HEK293 (cell line): ENCODE data around the gene HS3ST6.

Experiments
- KLF10 ChIP-seq: fragments of 450-650 bp; IDR thresholded peaks from 2 replicates; pipeline ENCODE4 v1.5.1; 2018; ENCODE audit warnings: missing biosample characterization, mild to moderate bottlenecking, missing genetic modification characterization
- SALL2 ChIP-seq: fragments of 450-650 bp; formaldehyde crosslinking; IDR thresholded peaks from 2 replicates; pipeline ENCODE4 v1.5.0; 2017; ENCODE audit warnings: missing biosample characterization, mild to moderate bottlenecking, missing genetic modification characterization, borderline replicate concordance
- SCRT1 ChIP-seq: fragments of 450-650 bp; formaldehyde crosslinking; IDR thresholded peaks from 2 replicates; pipeline ENCODE4 v1.5.1; 2016; ENCODE audit warnings: missing biosample characterization, missing genetic modification characterization, borderline replicate concordance
- SP3 ChIP-seq: fragments of 450-650 bp; formaldehyde crosslinking; IDR thresholded peaks from 2 replicates; pipeline ENCODE4 v1.5.1; 2016; ENCODE audit warnings: missing biosample characterization, missing genetic modification characterization
- YY1 ChIP-seq: fragments of 450-650 bp; formaldehyde crosslinking; IDR thresholded peaks from 2 replicates; pipeline ENCODE4 v1.5.1; 2018; ENCODE audit warnings: missing biosample characterization, missing genetic modification characterization
- ZFHX2 ChIP-seq: fragments of 450-650 bp; formaldehyde crosslinking; conservative IDR thresholded peaks from 2 replicates; pipeline ENCODE4 v1.5.1; 2016; ENCODE audit warnings: missing biosample characterization, missing genetic modification characterization
- ZFP41 ChIP-seq: fragments of 450-650 bp; formaldehyde crosslinking; IDR thresholded peaks from 2 replicates; pipeline ENCODE4 v1.5.1; 2016; ENCODE audit warnings: missing biosample characterization, missing genetic modification characterization, borderline replicate concordance
- ZNF10 ChIP-seq: fragments of 450-650 bp; formaldehyde crosslinking; IDR thresholded peaks from 2 replicates; pipeline ENCODE4 v1.5.1; 2017; ENCODE audit warnings: missing biosample characterization, missing genetic modification characterization
- ZNF121 ChIP-seq: fragments of 450-650 bp; formaldehyde crosslinking; IDR thresholded peaks from 2 replicates; pipeline ENCODE4 v1.5.1; 2016; ENCODE audit warnings: missing biosample characterization, missing genetic modification characterization
- ZNF132 ChIP-seq: fragments of 450-650 bp; formaldehyde crosslinking; IDR thresholded peaks from 2 replicates; pipeline ENCODE4 v1.5.1; 2017; ENCODE audit warnings: missing biosample characterization, missing genetic modification characterization, borderline replicate concordance
- ZNF211 ChIP-seq: fragments of 450-650 bp; formaldehyde crosslinking; IDR thresholded peaks from 2 replicates; pipeline ENCODE4 v1.5.1; 2016; ENCODE audit warnings: low read depth, missing biosample characterization, missing genetic modification characterization
- ZNF239 ChIP-seq: fragments of 450-650 bp; formaldehyde crosslinking; IDR thresholded peaks from 2 replicates; pipeline ENCODE4 v1.5.1; 2016; ENCODE audit warnings: missing biosample characterization, missing genetic modification characterization
- ZNF292 ChIP-seq: fragments of 450-650 bp; formaldehyde crosslinking; IDR thresholded peaks from 2 replicates; pipeline ENCODE4 v1.5.1; 2016; ENCODE audit warnings: low read depth, missing biosample characterization, missing genetic modification characterization, borderline replicate concordance
- ZNF423 ChIP-seq: fragments of 450-650 bp; formaldehyde crosslinking; IDR thresholded peaks from 2 replicates; pipeline ENCODE4 v1.5.1; 2016; ENCODE audit warnings: missing biosample characterization, missing genetic modification characterization
- ZNF530 ChIP-seq: fragments of 450-650 bp; formaldehyde crosslinking; IDR thresholded peaks from 2 replicates; pipeline ENCODE4 v1.5.1; 2016; ENCODE audit warnings: low read depth, missing biosample characterization, missing genetic modification characterization
- ZNF549 ChIP-seq: fragments of 450-650 bp; IDR thresholded peaks from 2 replicates; pipeline ENCODE4 v1.5.1; 2018; ENCODE audit warnings: missing biosample characterization, missing genetic modification characterization, mild to moderate bottlenecking, inconsistent platforms, moderate library complexity
- ZNF560 ChIP-seq: fragments of 450-650 bp; formaldehyde crosslinking; IDR thresholded peaks from 2 replicates; pipeline ENCODE4 v1.5.1; 2017; ENCODE audit warnings: missing biosample characterization, missing genetic modification characterization, borderline replicate concordance
- ZNF561 ChIP-seq: fragments of 450-650 bp; IDR thresholded peaks from 2 replicates; pipeline ENCODE4 v1.5.1; 2018; ENCODE audit warnings: missing biosample characterization, missing genetic modification characterization, borderline replicate concordance
- ZNF621 ChIP-seq: fragments of 450-650 bp; formaldehyde crosslinking; IDR thresholded peaks from 2 replicates; pipeline ENCODE4 v1.5.1; 2017; ENCODE audit warnings: missing biosample characterization, missing genetic modification characterization
- TF ChIP-seq, protein P1 (sequence below): fragments of 450-650 bp; formaldehyde crosslinking; IDR thresholded peaks from 2 replicates; pipeline ENCODE4 v1.5.1; 2016; ENCODE audit warnings: missing biosample characterization, missing genetic modification characterization, borderline replicate concordance
- TF ChIP-seq, protein P2 (sequence below): fragments of 450-650 bp; formaldehyde crosslinking; IDR thresholded peaks from 2 replicates; pipeline ENCODE4 v1.5.1; 2016; ENCODE audit warnings: missing biosample characterization, missing genetic modification characterization, low read depth
- TF ChIP-seq, protein P3 (sequence below): fragments of 450-650 bp; formaldehyde crosslinking; optimal IDR thresholded peaks from 2 replicates; pipeline ENCODE3; 2016; ENCODE audit warnings: missing biosample characterization, mild to moderate bottlenecking, missing genetic modification characterization
- TF ChIP-seq, protein P4 (sequence below): fragments of 450-650 bp; formaldehyde crosslinking; IDR thresholded peaks from 2 replicates; pipeline ENCODE4 v1.5.1; 2016; ENCODE audit warnings: missing biosample characterization, missing genetic modification characterization
- TF ChIP-seq, protein P5 (sequence below): fragments of 450-650 bp; formaldehyde crosslinking; IDR thresholded peaks from 2 replicates; pipeline ENCODE4 v1.5.1; 2016; ENCODE audit warnings: missing biosample characterization, missing genetic modification characterization
- TF ChIP-seq, protein P6 (sequence below): IDR thresholded peaks from 2 replicates; pipeline ENCODE4 v1.6.1; 2011; ENCODE audit warnings: mild to moderate bottlenecking, low read depth, low read length, borderline replicate concordance

HS3ST6 gene

DNA sequence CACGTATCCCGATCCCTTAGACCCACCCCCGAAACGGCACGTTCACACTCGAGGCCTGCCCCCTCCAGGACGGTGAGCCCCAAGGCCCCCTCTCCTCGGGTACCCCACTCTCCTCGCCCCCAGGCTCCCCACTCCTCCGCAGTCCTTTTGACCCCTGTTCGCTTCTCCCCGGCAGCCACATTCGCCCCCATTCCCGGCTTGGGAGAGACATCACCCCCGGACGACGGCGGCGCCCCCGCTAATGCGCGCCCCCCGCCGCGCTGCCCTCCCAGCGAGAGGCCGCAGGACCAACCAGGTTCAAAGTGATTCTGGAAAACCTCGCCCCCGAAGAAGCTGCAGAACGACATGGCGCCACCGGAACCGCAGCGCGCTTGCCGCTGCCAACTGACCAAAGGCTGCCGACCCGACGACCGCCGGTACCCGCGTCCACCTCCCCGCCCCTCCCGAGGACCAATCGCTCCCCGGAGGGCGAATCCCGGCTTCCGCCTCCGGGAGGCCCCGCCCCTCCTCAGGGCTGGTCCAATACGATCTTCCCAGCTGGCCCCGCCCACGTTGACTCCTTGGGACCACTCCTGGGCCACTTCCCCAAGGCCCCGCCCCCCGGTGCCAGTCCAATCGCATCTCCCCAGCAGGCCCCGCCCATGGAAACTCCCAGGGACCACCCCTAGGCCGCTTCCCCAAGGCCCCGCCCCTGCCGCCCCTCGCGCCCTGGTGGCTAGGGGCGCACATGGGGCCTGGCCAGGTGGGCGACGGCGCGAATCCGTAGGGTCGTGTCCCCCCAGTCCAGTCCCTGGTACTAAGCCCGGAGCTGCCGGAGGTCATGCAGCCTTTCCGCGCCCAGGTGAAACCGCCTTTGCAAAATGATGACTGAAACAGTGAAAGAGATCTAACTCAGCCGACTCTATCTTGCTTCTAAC, 24.9 kb upstream of the HS3ST6 start, which contains the start of gene MSRB1 (continued):
- TF ChIP-seq, protein P1, sequence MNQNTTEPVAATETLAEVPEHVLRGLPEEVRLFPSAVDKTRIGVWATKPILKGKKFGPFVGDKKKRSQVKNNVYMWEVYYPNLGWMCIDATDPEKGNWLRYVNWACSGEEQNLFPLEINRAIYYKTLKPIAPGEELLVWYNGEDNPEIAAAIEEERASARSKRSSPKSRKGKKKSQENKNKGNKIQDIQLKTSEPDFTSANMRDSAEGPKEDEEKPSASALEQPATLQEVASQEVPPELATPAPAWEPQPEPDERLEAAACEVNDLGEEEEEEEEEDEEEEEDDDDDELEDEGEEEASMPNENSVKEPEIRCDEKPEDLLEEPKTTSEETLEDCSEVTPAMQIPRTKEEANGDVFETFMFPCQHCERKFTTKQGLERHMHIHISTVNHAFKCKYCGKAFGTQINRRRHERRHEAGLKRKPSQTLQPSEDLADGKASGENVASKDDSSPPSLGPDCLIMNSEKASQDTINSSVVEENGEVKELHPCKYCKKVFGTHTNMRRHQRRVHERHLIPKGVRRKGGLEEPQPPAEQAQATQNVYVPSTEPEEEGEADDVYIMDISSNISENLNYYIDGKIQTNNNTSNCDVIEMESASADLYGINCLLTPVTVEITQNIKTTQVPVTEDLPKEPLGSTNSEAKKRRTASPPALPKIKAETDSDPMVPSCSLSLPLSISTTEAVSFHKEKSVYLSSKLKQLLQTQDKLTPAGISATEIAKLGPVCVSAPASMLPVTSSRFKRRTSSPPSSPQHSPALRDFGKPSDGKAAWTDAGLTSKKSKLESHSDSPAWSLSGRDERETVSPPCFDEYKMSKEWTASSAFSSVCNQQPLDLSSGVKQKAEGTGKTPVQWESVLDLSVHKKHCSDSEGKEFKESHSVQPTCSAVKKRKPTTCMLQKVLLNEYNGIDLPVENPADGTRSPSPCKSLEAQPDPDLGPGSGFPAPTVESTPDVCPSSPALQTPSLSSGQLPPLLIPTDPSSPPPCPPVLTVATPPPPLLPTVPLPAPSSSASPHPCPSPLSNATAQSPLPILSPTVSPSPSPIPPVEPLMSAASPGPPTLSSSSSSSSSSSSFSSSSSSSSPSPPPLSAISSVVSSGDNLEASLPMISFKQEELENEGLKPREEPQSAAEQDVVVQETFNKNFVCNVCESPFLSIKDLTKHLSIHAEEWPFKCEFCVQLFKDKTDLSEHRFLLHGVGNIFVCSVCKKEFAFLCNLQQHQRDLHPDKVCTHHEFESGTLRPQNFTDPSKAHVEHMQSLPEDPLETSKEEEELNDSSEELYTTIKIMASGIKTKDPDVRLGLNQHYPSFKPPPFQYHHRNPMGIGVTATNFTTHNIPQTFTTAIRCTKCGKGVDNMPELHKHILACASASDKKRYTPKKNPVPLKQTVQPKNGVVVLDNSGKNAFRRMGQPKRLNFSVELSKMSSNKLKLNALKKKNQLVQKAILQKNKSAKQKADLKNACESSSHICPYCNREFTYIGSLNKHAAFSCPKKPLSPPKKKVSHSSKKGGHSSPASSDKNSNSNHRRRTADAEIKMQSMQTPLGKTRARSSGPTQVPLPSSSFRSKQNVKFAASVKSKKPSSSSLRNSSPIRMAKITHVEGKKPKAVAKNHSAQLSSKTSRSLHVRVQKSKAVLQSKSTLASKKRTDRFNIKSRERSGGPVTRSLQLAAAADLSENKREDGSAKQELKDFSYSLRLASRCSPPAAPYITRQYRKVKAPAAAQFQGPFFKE (tag by site-specific recombination), result no peak
- TF ChIP-seq ZNF10 (tag by site-specific recombination), result no peak
- no peak for TF ChIP-seq YY1 (tag by site-specific recombination)
- TF ChIP-seq ZNF121 (tag by site-specific recombination), result no peak
- peak; percentile 99 for TF ChIP-seq SP3
- TF ChIP-seq ZNF549 (tag by site-specific recombination), result no peak
- TF ChIP-seq ZNF423, result no peak
- no peak for TF ChIP-seq ZNF560 (tag by site-specific recombination)
- TF ChIP-seq, protein P2, sequence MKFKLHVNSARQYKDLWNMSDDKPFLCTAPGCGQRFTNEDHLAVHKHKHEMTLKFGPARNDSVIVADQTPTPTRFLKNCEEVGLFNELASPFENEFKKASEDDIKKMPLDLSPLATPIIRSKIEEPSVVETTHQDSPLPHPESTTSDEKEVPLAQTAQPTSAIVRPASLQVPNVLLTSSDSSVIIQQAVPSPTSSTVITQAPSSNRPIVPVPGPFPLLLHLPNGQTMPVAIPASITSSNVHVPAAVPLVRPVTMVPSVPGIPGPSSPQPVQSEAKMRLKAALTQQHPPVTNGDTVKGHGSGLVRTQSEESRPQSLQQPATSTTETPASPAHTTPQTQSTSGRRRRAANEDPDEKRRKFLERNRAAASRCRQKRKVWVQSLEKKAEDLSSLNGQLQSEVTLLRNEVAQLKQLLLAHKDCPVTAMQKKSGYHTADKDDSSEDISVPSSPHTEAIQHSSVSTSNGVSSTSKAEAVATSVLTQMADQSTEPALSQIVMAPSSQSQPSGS (tag by site-specific recombination), result no peak
- no peak for TF ChIP-seq ZNF561 (tag by site-specific recombination)
- TF ChIP-seq KLF10 (tag by site-specific recombination), result peak; percentile 99
- peak; percentile 87 for TF ChIP-seq ZFHX2 (tag by site-specific recombination)
- TF ChIP-seq, protein P3, sequence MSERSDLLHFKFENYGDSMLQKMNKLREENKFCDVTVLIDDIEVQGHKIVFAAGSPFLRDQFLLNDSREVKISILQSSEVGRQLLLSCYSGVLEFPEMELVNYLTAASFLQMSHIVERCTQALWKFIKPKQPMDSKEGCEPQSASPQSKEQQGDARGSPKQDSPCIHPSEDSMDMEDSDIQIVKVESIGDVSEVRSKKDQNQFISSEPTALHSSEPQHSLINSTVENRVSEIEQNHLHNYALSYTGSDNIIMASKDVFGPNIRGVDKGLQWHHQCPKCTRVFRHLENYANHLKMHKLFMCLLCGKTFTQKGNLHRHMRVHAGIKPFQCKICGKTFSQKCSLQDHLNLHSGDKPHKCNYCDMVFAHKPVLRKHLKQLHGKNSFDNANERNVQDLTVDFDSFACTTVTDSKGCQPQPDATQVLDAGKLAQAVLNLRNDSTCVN, result peak; percentile 87
- TF ChIP-seq ZNF132 (tag by site-specific recombination), result no peak
- TF ChIP-seq SCRT1 (tag by site-specific recombination), result no peak
- no peak for TF ChIP-seq ZFP41 (tag by site-specific recombination)
- TF ChIP-seq, protein P4, sequence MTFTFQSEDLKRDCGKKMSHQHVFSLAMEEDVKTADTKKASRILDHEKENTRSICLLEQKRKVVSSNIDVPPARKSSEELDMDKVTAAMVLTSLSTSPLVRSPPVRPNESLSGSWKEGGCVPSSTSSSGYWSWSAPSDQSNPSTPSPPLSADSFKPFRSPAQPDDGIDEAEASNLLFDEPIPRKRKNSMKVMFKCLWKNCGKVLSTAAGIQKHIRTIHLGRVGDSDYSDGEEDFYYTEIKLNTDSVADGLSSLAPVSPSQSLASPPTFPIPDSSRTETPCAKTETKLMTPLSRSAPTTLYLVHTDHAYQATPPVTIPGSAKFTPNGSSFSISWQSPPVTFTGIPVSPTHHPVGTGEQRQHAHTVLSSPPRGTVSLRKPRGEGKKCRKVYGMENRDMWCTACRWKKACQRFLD, result no peak
- no peak for TF ChIP-seq ZNF211 (tag by site-specific recombination)
- TF ChIP-seq SALL2 (tag by site-specific recombination), result no peak
- TF ChIP-seq ZNF530, result no peak
- TF ChIP-seq, protein P5, sequence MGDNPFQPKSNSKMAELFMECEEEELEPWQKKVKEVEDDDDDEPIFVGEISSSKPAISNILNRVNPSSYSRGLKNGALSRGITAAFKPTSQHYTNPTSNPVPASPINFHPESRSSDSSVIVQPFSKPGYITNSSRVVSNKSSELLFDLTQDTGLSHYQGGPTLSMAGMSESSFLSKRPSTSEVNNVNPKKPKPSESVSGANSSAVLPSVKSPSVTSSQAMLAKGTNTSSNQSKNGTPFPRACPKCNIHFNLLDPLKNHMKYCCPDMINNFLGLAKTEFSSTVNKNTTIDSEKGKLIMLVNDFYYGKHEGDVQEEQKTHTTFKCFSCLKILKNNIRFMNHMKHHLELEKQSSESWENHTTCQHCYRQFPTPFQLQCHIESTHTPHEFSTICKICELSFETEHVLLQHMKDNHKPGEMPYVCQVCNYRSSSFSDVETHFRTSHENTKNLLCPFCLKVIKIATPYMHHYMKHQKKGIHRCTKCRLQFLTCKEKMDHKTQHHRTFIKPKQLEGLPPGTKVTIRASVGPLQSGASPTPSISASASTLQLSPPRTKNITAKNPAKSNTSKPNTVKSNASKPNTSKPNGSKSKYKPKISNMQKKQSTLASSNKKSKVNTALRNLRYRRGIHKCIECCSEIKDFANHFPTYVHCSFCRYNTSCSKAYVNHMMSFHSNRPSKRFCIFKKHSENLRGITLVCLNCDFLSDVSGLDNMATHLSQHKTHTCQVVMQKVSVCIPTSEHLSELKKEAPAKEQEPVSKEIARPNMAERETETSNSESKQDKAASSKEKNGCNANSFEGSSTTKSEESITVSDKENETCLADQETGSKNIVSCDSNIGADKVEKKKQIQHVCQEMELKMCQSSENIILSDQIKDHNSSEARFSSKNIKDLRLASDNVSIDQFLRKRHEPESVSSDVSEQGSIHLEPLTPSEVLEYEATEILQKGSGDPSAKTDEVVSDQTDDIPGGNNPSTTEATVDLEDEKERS (tag by site-specific recombination), result no peak
- peak; percentile 34; the same call in 1 of the 2 replicates for TF ChIP-seq ZNF239 (tag by site-specific recombination)
- TF ChIP-seq ZNF621, result no peak
- TF ChIP-seq, protein P6, sequence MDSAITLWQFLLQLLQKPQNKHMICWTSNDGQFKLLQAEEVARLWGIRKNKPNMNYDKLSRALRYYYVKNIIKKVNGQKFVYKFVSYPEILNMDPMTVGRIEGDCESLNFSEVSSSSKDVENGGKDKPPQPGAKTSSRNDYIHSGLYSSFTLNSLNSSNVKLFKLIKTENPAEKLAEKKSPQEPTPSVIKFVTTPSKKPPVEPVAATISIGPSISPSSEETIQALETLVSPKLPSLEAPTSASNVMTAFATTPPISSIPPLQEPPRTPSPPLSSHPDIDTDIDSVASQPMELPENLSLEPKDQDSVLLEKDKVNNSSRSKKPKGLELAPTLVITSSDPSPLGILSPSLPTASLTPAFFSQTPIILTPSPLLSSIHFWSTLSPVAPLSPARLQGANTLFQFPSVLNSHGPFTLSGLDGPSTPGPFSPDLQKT, result no peak
- no peak for TF ChIP-seq ZNF292 (tag by site-specific recombination)
